ENCODE data around the gene MMP8.

The MMP8 gene, protein sequence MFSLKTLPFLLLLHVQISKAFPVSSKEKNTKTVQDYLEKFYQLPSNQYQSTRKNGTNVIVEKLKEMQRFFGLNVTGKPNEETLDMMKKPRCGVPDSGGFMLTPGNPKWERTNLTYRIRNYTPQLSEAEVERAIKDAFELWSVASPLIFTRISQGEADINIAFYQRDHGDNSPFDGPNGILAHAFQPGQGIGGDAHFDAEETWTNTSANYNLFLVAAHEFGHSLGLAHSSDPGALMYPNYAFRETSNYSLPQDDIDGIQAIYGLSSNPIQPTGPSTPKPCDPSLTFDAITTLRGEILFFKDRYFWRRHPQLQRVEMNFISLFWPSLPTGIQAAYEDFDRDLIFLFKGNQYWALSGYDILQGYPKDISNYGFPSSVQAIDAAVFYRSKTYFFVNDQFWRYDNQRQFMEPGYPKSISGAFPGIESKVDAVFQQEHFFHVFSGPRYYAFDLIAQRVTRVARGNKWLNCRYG

DNA sequence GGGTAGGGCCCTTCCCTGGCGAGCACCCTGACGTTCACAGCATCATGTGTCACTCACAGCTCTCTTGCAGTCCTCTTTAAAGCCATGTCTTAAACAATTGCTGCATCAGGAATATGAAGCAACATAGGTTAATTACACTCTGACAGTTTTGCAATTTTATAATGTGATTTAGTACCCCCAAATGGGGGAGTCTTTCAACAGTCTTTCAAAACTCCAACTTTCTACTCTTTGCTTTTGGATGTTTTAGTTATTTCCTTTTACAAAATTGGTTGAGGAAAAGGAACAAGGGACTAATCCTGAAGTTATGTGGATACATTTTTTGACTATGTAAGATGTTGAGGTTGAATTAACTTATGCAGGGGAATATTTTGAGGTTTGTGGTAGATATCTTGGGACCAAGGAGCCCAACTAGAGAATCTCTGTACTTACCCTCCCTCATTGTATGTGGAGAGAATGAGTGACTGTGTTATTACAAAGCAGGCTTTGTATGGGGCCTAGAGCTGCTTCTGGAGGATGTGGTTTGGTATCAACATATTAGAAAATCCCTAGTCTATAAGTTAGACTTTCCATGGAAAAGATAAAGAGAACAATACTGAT lies at the start of gene MMP8:
MMP8 (minus strand) TSS at position 51 of the 597 bp plus-strand sequence. CDS start 99 bp downstream, outside the sequence.
- in situ Hi-C loops (cut with HindIII; ENCODE audit: low pct_unique_long_range_greater_than_20kb, low sequenced_read_pairs), result no loop called here
- DNase-seq (ENCODE audit: low read depth in 1 of 2, low spot score in 1 of 2), result no peak
- TF ChIP-seq JUND (IDR thresholded peaks at IDR 0.05; ENCODE audit: low read depth), result no peak

DNA sequence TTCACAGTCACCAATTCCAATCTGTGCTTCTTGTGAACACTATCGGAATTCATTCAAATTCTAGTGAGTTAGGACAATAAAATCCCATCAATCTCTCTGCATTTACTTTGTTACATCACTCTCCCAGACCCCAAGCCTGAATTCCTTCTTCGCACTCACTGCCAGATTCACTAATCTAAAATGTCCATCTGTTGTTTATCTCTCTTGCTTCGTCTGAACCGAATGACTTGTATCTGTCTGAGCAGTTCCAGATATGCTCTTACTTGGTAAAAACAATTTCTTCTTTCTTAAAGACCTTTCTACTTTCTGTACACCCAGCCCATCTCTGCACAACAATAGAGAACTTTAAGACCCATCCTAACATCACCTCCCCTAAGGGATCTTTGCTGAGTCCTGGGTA lies 48.6 kb upstream of the MMP8 start:
- no peak for DNase-seq (ENCODE audit: low read depth in 1 of 2, low spot score in 1 of 2)
- in situ Hi-C loops (cut with HindIII; ENCODE audit: low pct_unique_long_range_greater_than_20kb, low sequenced_read_pairs), result no loop called here
- TF ChIP-seq JUND (IDR thresholded peaks at IDR 0.05; ENCODE audit: low read depth), result no peak

DNA sequence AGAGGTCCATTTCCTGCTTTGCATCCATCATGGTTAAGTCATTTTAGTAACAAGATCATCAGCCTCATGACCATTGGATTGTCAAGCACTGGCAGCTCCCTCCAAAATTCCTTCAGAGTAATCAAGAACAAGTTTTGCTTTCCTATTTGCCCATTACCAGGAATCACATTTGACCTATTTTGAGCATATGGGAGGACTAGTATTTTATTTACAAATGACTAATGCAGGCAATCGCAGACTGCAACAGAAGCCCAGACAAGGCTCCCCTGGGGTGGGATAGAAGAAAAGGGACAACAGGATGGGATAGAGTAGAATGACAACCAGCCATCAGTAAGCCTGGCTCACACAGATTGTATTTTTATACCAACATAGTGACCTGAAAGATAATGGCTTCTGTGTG lies 46.6 kb upstream of the MMP8 start:
- no peak for TF ChIP-seq JUND (IDR thresholded peaks at IDR 0.05; ENCODE audit: low read depth)
- in situ Hi-C loops (cut with HindIII; ENCODE audit: low pct_unique_long_range_greater_than_20kb, low sequenced_read_pairs), result no loop called here
- DNase-seq (ENCODE audit: low read depth in 1 of 2, low spot score in 1 of 2), result no peak

DNA sequence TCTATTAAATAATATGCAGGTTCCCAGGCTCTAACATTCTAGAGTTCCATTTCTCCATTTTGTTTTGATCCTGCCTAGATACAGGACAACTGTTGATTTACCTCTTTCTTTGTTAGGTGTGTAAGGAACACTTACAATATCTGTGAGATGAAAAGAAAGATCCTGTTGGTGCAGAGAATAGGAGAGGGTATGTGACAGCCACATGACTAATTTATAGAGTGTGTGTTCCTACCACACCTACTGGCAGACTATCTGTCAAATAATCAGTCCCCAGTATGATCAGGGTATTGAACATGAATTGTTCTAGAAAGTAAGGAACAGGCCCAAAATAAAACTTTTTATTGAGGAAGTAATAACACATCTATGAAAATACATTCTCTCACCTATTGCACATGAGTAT lies 45.4 kb upstream of the MMP8 start:
- no peak for DNase-seq (ENCODE audit: low read depth in 1 of 2, low spot score in 1 of 2)
- in situ Hi-C loops (cut with HindIII; ENCODE audit: low pct_unique_long_range_greater_than_20kb, low sequenced_read_pairs), result no loop called here
- no peak for TF ChIP-seq JUND (IDR thresholded peaks at IDR 0.05; ENCODE audit: low read depth)

DNA sequence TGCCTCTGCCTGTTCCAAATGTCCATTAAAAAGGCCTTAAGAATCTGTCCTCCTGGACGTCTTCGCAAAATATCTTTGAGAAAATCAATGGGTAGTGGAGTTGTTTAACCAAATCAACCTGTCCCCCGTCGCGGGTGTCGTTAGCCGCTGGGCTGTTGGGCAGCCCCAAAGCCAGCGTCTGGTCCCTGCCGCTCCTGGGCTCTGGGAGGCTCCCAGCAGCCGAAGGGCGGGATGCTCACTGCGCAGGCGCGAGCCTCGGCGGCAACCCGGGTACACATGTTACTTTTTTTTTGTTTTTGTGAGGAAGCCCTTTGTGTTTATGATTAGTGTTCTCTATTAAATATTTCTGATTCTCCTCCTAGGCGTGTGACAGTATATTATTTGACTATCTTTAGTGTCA lies 43.0 kb upstream of the MMP8 start:
- DNase-seq (ENCODE audit: low read depth in 1 of 2, low spot score in 1 of 2), result no peak

DNA sequence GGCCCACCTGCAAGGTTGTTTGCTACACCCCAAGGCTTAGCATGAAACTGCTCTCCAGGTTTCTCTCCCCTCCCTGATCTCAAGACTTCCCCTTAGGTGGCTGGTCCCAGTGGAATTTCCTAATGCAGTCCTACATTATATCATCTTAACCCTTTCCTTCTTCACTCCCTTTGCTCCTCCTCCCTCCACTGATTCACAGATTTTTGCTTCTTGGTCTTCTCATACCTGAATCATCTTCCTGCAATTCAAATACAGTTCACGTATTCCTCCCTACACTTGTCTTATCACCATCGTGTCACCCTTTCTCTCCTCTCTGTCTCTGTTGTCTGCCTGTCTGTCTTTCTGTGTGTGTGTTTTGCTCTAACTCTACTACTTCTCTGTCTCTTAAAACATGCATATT lies 38.7 kb upstream of the MMP8 start:
- in situ Hi-C loops (cut with HindIII; ENCODE audit: low pct_unique_long_range_greater_than_20kb, low sequenced_read_pairs), result no loop called here
- no peak for DNase-seq (ENCODE audit: low read depth in 1 of 2, low spot score in 1 of 2)
- no peak for TF ChIP-seq JUND (IDR thresholded peaks at IDR 0.05; ENCODE audit: low read depth)

More for the DNA sequence above, 43.0 kb upstream of the MMP8 start:
- no peak for TF ChIP-seq JUND (IDR thresholded peaks at IDR 0.05; ENCODE audit: low read depth)
- in situ Hi-C loops (cut with HindIII; ENCODE audit: low pct_unique_long_range_greater_than_20kb, low sequenced_read_pairs), result no loop called here

DNA sequence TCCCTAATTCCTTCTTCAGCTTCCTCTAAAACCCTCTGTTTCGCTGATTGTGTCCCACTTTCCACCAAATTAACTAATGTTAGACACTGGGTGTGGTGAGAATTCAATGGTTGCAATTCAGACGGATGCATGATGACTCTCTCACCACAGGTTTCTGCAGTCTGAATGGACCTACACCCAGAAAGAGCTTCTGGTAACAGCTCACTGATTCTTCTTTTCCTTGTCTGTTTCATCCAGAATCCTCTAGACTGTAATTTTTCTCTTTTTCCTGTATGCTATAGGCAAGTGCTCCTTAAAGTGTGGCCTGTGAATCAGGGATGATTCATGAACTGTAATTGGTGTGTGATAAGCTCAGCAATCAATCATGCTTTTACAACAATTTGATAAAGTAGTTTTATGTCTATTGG lies 37.6 kb upstream of the MMP8 start:
- in situ Hi-C loops (cut with HindIII; ENCODE audit: low pct_unique_long_range_greater_than_20kb, low sequenced_read_pairs), result no loop called here
- TF ChIP-seq JUND (IDR thresholded peaks at IDR 0.05; ENCODE audit: low read depth), result no peak
- no peak for DNase-seq (ENCODE audit: low read depth in 1 of 2, low spot score in 1 of 2)

DNA sequence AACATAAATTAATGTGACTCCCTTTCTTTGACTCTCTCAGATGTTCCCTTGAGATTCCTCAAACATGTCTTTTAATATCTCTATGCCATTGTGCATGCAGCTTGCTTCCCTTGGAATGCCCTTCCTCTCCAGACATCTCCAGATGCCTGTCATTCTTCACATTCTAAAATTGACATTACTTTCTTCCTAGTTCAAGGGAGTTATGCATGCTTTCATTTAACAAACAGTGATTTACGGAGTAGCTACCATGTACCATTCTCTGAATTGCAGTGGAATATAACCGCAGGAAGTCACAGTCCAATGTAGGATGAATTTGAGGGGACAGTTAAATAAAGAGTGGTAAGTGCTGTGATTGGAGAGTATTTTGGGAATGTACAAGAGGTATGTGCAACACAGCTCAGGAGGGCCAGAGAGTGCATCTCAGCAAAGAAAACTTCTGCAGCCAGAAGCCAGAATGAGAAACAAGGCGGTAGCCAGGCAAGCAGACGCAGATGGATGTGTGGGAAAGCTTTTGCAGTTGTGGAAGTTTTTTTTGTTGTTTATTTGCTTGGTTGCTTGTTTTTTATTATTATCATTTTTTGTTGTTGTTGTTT lies 37.0 kb upstream of the MMP8 start:
- no peak for TF ChIP-seq JUND (IDR thresholded peaks at IDR 0.05; ENCODE audit: low read depth)
- in situ Hi-C loops (cut with HindIII; ENCODE audit: low pct_unique_long_range_greater_than_20kb, low sequenced_read_pairs), result no loop called here
- peak in 1 of 2 experiments; percentile 36 for DNase-seq (ENCODE audit: low read depth in 1 of 2, low spot score in 1 of 2)

DNA sequence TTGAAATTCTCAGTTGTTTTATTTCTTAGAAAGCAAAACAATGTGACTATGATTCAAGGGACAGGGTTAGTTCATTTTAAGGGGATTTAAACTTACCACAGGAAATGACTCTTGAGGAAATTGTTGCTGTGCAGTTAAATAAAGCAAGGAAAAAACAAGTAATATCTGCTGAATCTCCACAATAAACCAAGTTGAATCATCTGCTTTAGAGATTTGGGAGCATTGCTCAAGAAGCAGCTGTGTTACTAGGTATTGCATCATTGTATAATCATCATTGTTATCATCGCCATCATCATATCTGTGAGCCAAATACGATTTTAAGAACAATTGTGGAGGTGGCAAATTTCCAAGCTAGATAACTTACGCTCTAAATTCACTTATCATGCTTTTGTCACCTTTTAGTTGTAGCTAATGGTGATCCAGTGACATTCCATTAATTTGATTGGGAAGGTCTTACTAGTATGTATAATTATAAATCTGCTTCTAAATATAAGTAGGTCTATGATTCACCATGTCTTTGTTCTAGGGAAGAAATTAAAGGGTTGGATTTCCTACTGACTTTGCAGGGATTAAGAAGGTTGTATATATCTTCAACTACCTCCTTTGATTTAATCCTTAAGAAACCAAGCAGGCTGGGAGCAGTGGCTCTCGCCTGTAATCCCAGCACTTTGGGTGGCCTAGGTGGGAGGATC lies 35.7 kb upstream of the MMP8 start:
- DNase-seq (ENCODE audit: low read depth in 1 of 2, low spot score in 1 of 2), result no peak
- no peak for TF ChIP-seq JUND (IDR thresholded peaks at IDR 0.05; ENCODE audit: low read depth)
- in situ Hi-C loops (cut with HindIII; ENCODE audit: low pct_unique_long_range_greater_than_20kb, low sequenced_read_pairs), result no loop called here

DNA sequence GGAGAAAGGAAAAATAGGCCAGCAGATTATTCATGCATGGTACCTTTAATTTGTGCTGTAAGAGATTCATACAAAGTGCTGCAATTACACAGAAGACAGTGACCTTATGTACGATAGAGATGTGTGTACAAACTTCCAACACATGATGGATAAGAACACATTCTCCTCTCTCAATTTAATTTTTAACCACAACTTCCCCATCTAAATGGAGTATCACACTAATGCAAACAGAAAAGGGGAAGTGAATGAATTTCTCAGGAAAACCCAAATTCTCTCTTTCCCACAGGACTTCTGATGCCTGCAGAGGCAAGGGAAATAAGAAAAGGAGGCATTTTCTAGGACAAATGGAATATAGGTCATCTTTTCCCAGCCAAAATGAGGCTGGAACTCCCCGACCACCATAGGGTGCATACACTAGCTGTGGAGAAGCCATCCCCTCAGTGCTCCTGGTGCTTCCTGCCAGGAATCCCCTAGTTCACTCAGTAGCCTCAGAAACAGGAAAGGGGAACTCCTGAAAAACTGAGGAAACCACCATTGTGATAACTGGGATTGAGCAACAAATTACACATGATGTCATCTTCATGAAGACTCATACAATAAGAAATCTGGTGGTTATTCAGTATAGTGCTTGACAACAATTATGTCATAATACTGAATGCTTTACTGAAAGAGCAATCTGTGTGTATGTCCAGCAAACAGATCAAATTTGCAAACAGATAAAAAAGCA lies 33.2 kb upstream of the MMP8 start:
- no peak for TF ChIP-seq JUND (IDR thresholded peaks at IDR 0.05; ENCODE audit: low read depth)
- no peak for DNase-seq (ENCODE audit: low read depth in 1 of 2, low spot score in 1 of 2)
- in situ Hi-C loops (cut with HindIII; ENCODE audit: low pct_unique_long_range_greater_than_20kb, low sequenced_read_pairs), result no loop called here

DNA sequence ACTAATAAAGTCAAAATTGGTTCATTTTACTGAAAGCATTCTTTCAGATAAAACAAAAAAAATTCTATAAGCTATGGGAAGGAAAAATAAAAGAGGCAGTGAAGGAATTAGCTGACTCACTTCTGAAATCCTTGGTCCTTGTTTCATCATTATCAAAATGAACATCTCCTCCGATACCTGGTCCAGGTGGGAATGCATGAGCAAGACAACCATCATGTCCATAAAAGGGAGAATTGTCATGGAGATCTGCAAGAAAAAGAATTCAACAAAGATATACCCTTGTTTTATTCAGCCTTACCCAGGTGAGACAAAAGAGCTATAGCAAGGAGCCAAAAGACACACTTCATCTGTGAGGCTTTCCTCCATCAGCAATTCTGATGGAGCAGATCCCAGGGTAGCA lies 28.5 kb upstream of the MMP8 start:
- in situ Hi-C loops (cut with HindIII; ENCODE audit: low pct_unique_long_range_greater_than_20kb, low sequenced_read_pairs), result no loop called here
- no peak for DNase-seq (ENCODE audit: low read depth in 1 of 2, low spot score in 1 of 2)

DNA sequence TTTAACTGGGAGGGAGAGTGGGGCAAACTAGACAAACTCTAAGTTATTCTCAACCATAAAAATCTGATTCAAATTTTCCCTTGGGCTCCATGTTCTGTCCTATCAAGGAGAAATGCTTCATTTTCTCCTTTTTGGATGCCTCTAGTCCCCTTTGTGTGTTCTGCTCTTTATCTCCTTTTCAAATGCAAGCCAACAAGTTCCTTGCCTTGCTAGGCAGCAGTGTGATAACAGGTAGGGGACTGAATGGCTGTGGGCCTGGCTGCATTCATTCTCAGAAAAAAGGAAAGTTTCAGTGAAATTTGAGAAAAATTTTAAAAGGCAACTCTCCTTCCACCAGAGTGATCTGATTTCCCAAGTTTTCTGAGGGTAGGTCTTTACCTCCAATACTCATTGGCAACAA lies 26.9 kb upstream of the MMP8 start:
- in situ Hi-C loops (cut with HindIII; ENCODE audit: low pct_unique_long_range_greater_than_20kb, low sequenced_read_pairs), result no loop called here
- no peak for TF ChIP-seq JUND (IDR thresholded peaks at IDR 0.05; ENCODE audit: low read depth)
- no peak for DNase-seq (ENCODE audit: low read depth in 1 of 2, low spot score in 1 of 2)

More for the DNA sequence above, 28.5 kb upstream of the MMP8 start:
- no peak for TF ChIP-seq JUND (IDR thresholded peaks at IDR 0.05; ENCODE audit: low read depth)

Data from T47D (cell line).